ENCODE results near the gene VWDE. TPM values are rescaled to one million over a fixed set of nuclear protein-coding genes. Genes with fewer than 3 reads are reported as not detected.

VWDE gene
- total RNA-seq, 4 donors from 2014 or later: 0.13 to 0.22 TPM; not detected in 2

- TF ChIP-seq POLR2A (IDR thresholded peaks at IDR 0.05): no peak
- no peak for TF ChIP-seq EP300 (IDR thresholded peaks at IDR 0.05)
- TF ChIP-seq CTCF (IDR thresholded peaks at IDR 0.05): no peak
- TF ChIP-seq POLR2AphosphoS5 (IDR thresholded peaks at IDR 0.05): no peak
- Histone ChIP-seq H3K27me3 (no peaks in the 10 kb centered on the region), H3K9me3 (no peaks in the 10 kb centered on the region), H3K36me3 (no peaks in the 10 kb centered on the region), H3K4me3 (no peak overlapping the region), H3K4me1 (no peaks in the 10 kb centered on the region), H3K27ac (no peak overlapping the region)
- WGBS, 2 donors (ENCODE audit: low coverage in 1 of 2): 58 to 76% methylated on average over 9 to 10 of the region's 10 CpGs
- no peak for ATAC-seq
Observed at GRCh38 chr7:12323415-12323814, 80.2 kb downstream of the VWDE start.

GRCh38 chr7:12322903-12323300, 80.8 kb downstream of the VWDE start:
- ATAC-seq: no peak
- WGBS, 2 donors (ENCODE audit: low coverage in 1 of 2): 54 to 67% methylated on average over 2 to 3 of the region's 3 CpGs
- TF ChIP-seq EP300 (IDR thresholded peaks at IDR 0.05) (no peak), CTCF (IDR thresholded peaks at IDR 0.05) (no peak), POLR2AphosphoS5 (IDR thresholded peaks at IDR 0.05) (no peak), POLR2A (IDR thresholded peaks at IDR 0.05) (no peak)
- Histone ChIP-seq H3K4me3 (no peak overlapping the region), H3K27ac (no peak overlapping the region), H3K27me3 (no peaks in the 10 kb centered on the region), H3K4me1 (no peaks in the 10 kb centered on the region), H3K9me3 (no peaks in the 10 kb centered on the region), H3K36me3 (no peaks in the 10 kb centered on the region)

- H3K4me3 ChIP-seq: no peak overlapping the region
- H3K36me3 ChIP-seq: no peaks in the 10 kb centered on the region
- H3K9me3 ChIP-seq: no peaks in the 10 kb centered on the region
- ATAC-seq: no peak
- H3K4me1 ChIP-seq: no peaks in the 10 kb centered on the region
- TF ChIP-seq EP300 (IDR thresholded peaks at IDR 0.05) (no peak), CTCF (IDR thresholded peaks at IDR 0.05) (peak; percentile 31 to 59 (median 40))
- H3K27me3 ChIP-seq: no peaks in the 10 kb centered on the region
- 42 to 64% methylated on average over 5 of the region's 5 CpGs for WGBS, 2 donors (ENCODE audit: low coverage in 1 of 2)
- H3K27ac ChIP-seq: no peak overlapping the region
Observed at GRCh38 chr7:12322284-12322902, 81.3 kb downstream of the VWDE start.

- Histone ChIP-seq H3K27me3 (no peaks in the 10 kb centered on the region), H3K4me3 (no peak overlapping the region), H3K9me3 (no peaks in the 10 kb centered on the region), H3K27ac (no peak overlapping the region), H3K4me1 (no peaks in the 10 kb centered on the region), H3K36me3 (no peaks in the 10 kb centered on the region)
- no peak for ATAC-seq
- WGBS, 2 donors (ENCODE audit: low coverage in 1 of 2): 70 to 92% methylated on average over 2 of the region's 2 CpGs
- TF ChIP-seq EP300 (IDR thresholded peaks at IDR 0.05) (no peak), CTCF (IDR thresholded peaks at IDR 0.05) (no peak), POLR2AphosphoS5 (IDR thresholded peaks at IDR 0.05) (no peak), POLR2A (IDR thresholded peaks at IDR 0.05) (no peak)
Observed at GRCh38 chr7:12320987-12321647, 82.5 kb downstream of the VWDE start.

Measured in gastroesophageal sphincter (tissue), 4 donors.